Ovary (tissue), 3 donors: Measurements from ENCODE around the gene PAQR8.

ENCODE experiments used
- CTCF ChIP-seq, 3 donors: fragments of 450-650 bp in 2 of 3; fragments of 200-600 bp in 1 of 3; IDR thresholded peaks; one replicate each; pipeline versions ENCODE4 v1.5.1 to v1.8.0; 2016 to 2022; ENCODE audit warnings: antibody characterized with exemption in 3 of 3, mild to moderate bottlenecking in 1 of 3
- EP300 ChIP-seq: sonication (generic); formaldehyde crosslinking; IDR thresholded peaks from one replicate; pipeline ENCODE4 v1.6.1; 2017; ENCODE audit warnings: antibody characterized with exemption
- POLR2A ChIP-seq: fragments of 450-650 bp; IDR thresholded peaks from one replicate; pipeline ENCODE4 v1.6.1; 2017; ENCODE audit warnings: antibody characterized with exemption, mild to moderate bottlenecking, moderate library complexity
- donor health status: DM: no; HTN: no; CAD: no.

DNA sequence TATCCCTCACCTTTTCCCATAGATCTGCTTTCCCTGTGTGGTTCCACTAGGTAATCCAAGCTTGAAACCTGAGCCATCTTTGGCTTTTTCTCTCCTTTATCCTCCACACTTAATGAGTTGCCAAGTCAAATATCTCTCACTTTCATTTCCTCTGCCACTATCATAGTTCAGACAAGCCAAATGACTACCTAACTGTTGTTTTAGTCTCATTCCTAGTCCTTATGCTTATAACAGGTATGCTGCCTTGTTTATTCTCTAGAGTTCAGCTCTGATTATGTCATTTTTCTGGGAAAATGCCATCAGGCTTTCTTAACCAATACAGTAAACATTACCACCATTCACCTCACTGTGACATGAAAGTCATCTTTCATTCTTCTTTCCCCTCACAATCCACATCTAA, 64.7 kb downstream of the PAQR8 start:
- no peak for TF ChIP-seq POLR2A
- TF ChIP-seq CTCF (IDR thresholded peaks at IDR 0.05), result no peak
- TF ChIP-seq EP300, result no peak
